ENCODE results near the gene TFB1M.
"Not testable (repeated sequence)": the region's sequence is repeated elsewhere in the genome, so short reads cannot be mapped to it uniquely, and the experiment has no call there.

Gene TFB1M

DNA sequence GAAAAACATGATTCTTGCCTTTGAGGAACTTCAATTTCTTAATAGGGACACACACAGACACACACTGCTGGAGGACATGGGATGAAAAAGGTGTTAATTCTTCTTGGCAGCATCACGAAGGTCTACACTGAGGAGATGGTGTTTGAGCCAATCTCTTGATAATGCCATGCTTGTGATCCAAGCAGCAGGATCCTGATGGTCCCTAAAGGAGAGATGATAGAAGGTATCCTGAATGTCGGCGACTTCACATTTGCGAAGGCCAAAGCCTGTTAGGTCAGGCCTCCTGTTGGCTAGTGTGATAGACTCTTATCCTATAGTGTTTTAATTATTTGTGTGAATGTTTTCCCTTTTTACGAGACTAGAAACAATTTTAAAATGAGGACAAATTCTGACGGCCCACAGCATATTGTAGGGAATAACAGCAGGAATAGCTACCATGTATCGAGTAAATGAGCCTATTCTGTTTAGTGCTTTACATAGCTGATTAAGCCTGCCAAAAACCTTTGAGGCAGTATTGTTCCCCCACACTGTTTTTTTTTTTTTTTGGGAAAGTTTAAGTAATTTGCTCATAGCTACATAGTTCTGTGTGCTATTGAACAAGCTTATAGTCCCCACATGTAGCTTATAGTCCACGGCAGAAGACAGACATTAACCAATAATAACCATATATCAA, 15.3 kb upstream of the TFB1M start:
- DNase-seq = no peak

DNA sequence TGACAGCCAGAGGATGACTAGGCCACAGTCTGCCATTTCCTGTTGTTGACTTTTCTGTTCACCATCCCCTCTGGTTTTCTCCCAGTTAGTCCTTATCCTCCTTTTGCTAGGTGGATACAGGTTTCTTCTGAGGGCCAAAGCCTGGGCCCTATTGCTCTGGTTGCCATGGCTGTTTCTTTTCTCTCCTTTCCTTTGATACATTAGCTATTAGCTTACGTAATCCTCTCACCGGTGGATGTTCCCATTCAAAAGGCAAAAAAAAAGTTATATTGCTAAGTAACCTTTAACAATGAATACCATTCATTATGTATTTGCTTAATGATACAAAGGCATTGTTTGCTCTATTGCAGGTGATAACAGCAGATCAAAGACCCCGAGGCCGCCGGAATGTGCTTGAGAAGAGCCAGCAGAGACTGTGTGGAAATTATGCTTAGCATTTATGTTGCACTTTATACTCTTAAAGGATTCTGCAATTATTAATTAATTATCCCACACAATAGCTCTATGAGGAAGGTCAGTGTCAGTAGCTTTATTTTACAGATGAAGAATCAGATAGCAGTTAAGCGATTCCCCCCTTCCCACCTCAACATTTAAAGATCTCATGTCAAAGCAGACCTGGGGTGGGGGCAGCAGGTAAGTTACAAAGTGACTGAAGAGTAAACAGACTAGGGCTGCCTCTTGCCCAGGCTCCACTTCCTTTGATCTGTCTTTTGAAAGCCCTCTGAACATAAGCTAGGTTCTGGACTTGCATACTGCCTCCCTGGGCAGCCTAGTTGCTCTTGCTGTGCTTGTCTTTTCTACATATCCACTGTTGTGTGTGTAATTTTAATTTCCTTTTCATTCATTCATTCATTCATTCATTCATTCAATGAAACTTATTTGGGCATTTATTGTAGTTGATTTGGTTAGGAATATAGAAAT, 14.5 kb upstream of the TFB1M start:
- DNase-seq = no peak

DNA sequence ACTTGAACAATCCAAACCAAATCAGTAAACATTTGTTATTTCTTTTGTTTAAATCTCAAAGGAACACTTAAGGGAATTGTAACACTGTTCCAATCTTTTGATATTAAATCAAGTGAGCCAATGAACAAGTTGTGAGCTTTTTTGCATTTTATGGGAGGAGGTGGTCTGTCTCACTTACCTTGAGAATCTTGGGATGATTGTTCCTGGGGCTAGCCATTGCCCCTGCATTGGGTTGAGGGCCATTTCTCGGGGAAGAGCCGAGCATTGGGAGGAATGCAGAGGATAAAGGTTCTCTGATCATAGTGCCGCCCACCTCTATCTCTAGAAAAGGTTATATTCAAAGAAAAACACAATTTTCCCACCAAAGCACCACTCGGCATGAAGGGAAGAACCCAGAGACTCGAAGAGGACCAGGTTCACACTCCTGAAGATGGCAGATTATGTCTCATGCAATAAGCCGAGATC, 13.8 kb upstream of the TFB1M start:
- no peak for DNase-seq

DNA sequence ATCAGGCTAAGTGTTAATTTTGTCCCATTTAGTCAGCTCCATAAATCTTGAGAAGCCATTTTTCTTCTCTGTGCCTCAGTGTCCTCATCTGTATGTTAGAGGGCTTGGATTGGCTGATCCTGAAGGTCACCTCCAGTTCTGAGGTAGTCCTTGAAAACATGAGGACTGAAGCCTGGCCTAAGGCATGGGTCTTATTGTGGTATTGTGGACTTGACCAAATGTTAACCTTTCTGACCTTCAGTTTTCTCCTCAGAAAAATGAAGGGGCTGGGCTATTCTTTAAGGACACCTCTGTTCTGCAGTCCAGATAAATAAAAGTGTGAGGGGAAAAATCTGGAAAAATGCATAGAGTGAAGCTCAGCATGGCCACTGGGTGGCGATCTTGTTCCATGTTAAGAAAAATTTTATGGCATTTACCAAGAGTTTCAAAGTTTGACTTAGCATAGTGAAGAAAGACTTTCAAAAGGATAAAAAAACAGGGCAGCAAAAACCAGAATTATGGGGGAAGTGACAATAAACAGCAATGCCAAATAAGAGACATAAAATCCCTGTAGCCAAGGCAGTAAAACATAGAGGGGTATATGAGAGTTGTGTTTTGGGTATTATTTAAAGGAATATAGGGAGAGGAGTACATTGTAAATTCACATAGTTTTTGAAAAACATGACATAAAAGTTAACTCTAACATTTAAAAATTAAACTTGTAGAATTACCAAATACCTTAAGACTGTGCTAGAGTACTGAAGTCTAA, 13.2 kb upstream of the TFB1M start:
- DNase-seq = peak; percentile 68 to 69

DNA sequence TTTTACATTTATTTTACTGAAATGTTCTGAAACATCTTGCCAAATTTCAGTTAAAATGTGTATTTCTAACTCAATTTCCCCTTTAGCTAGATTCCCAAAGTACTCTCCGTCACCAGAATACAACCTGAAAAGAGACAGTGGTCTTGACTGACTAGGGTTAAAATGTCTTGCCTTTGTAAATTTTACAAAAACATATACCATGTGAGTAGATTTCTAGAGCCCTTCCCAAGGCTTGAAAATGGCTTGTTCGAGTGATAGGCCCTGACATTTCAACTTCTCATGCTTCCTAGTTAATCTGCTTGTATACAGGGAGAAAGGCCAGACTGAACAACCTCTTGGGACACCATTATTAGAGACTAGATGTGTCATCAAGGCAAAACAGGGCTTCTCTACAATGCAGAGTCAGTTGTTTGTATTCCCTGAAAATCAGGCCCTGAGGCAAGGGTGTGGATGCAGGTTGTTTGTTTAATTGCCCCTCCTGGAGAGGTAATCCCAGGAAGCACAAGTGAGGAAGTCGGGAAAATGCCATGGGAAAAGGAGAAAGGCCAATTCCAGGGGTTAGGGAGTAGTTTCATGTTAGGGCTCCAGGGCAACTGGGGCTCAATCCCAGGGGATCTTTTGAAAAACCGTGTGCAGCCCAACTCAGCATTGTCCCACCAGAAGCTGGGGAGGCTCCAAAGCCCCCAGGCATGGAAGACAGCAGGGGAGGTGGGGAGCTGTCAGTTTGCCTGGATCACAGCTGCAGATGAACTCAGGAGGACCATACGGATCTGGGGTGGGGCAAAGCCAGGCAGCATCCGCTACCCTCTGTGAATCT, 11.6 kb upstream of the TFB1M start:
- DNase-seq = no peak

DNA sequence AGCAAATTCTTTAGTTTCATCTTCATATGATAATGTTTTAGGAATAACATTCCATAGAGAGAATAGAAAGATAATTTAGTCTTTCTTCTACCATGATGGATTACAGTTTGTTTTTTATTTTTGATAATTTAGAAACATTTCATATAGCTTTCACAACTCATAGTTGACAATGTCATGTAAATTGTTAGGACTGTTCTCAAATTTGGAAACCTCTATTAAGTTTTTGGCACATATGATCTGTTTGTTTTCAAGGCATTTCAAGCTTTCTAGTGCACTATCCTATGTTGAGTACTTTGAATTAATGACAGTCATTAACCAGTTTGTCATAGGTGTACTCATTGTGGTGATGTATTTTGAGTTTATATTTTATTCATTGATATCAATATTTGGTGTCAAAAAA, 10.7 kb upstream of the TFB1M start:
- DNase-seq = no peak

DNA sequence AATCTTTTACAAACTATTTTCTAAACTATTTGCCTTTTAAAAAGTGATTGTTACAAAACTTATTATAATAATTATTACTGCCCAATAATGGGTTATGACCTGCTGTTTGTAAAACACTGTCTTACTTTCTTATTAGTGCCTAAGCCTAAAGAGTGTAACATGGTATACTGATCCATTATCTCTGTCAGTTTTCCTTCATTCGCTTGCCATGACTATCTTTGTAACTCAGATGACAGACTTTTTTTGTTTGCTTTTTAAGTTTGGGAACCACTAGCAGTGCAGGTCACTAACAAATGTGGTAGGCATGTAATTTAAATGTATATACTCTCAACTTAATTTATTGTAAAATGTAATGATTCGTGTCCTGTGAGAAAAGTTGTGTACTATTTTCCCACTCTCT, 9.9 kb upstream of the TFB1M start:
- DNase-seq = no peak

DNA sequence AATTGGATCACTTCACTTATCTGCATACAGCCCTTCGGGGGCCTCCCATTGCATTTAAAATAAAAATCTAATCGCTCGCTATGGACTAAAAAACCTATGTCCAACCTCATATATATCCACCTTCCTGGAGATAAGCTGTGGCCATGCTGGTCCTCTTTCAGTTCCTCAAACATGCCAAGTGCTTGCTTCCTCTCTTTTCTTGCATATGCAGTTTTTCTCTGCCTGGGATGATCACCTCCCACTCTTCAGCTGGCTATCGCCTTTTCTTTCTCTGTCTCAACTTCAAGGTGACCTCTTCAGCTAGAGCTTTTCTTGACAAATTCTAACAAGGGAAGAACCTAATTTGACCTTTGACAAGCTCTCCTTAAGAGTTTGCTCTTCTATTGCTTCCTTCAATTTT, 5.6 kb upstream of the TFB1M start:
- no peak for DNase-seq

DNA sequence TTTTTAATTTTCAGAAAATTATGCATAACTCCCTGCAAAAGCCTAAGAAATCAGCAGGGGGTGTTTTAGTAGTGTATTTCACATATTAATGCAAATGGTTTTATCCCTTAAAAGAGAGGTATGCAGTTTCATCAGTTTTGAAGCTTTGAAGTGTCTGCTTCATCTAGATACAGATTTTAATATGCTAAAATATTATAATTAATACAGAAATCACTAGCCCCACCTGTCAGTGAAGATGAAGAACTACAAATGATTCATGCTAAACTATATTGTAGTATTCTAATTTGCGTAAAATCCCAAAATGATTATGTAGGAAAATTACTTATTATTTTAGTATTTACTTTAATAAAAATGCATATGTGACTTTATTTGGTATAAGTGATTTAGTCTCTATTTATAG, 2.9 kb upstream of the TFB1M start:
- DNase-seq = no peak

DNA sequence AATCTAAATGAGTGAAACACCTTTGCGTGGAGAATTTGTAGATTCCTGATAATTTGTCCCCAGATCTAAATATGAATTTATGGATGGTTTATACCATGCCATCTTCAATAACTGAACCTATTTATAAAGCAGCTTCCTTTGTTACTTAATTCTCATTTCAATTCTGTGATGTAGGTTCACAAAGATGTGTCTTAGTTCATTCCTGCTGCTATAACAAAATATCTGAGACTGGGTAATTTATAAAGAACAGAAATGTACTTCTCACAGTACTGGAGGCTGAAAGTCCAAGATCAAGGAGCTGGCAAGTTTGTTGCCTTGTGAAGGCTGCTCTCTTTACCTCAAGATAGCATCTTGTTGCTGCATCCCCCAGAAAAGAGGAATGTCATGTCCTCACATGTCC, 2.1 kb upstream of the TFB1M start:
- DNase-seq = no peak

DNA sequence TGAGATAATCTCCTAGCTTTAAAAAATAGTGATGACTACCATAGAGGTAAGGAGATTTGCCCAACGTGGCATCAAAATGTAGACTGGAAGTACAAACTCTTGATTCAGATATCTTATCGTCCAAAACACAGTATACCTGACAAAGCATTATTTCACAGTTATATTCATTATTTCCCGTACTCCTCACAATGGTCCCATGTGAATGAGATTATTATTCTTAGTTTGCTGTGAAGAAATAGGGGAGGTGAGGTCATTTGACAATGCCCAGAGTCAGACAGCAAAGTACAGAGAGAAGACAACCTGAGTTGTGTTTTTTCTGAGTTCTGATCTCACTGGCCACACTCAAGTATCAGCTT, 1.2 kb upstream of the TFB1M start:
- no peak for DNase-seq

DNA sequence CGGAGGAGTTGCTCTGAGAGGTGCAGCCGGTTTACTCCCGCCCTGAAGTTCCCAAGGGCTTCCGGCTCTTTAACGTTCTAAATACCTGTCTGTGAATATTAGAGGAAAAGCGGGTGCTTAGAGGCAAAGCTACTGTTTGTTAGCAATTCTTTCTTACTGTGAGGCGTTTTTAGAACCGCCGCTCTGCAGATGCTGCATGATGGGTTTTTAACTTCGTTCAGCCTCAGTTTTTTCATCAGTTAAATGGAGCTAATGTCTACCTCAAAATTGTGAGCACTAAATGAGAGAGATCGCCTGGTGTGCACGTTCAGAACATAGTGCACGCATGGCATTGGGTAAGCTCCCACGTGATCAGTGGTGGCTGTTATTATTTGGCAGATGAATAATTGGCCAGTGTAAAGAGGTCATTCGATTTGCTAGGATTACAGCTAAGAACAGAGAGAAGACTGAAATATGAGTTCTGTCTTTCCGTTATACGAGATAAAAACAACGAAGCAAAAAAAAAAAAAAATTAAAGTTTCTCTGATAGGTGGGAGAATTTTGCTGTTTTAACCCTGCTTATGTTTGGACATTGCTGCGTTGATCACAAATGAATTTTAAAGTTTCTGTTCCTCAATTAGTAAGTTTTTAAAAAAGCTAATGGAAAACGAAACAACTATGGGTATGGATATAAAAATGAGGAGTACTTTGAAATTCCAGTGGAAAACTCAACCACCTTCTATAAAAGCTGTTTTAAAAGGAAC, 660 bp upstream of the TFB1M start:
- DNase-seq = peak; percentile 45 to 50

DNA sequence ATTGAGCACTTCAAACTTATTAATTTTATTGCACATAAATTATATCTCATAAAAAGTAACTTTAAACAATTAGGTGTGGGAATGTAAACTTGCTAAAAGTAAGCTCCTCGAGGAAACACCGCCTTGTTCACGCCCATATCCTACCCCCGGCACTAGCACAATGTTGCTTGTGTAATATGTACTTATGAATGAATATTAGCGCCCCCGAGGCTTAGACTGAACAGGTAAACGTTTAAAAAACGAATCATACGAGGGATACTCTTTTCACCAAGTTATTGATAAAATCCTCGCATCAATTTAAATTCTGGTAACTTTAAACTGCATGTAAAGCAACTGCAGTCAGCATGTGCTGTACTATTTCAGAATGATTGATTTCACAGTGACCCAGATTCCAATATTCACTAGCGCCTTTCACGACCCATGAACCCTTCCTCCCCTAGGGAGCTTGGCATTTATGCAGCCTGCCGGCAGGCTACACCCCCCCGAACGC, 637 bp downstream of the TFB1M start:
- no peak for DNase-seq

DNA sequence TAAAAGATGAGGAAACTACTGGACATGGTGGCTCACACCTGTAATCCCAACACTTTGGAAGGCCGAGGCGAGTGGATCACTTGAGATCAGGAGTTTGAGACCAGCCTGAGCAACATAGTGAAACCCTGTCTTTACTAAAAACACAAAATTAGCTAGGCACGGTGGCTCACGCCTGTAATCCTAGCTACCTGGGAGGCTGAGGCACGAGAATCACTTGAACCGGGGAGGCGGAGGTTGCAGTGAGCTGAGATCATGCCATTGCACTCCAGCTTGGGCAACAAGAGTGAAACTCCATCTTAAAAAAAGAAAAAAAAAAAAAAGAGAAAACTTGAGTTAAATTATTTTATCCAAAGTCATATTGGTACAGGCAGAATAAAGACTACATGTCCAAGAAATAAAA, 1.3 kb downstream of the TFB1M start:
- DNase-seq = not testable (repeated sequence)

DNA sequence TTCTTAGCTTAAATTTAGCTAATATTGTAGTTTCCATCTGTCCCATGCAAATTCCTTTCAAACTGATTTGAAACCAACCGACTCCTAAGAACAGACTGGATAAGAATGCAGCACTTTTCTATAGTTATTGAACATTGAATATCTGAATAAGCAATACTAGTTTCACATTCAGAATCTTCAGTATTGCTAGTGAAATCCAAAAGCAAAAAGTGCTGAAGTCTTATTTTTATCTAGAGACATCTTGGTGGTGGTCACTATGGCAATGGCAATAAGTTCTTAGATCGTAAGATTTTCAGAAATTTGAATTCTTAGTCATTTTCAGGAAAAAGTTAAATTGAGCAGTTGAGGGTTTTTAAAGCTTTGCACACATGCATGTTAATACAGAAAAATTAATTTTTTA, 2.7 kb downstream of the TFB1M start:
- no peak for DNase-seq

DNA sequence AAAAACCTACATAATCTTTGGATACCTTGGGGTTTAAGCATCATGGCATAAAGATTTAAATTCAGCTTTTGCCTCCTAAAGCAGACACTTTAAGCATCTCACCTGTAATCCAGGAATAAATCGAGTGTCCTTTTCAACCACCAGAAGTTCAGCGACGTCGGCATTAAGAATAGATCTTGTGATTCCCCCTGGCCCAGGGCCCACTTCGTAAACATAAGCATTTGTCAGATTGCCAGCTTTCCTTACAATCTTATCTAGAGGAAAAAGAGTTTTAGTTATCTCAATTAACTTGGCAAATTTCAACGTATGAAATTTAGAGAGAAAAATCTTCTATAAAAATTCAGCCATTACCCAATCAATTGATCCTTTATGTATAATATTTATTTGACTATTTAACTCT, 3.2 kb downstream of the TFB1M start:
- DNase-seq = no peak

DNA sequence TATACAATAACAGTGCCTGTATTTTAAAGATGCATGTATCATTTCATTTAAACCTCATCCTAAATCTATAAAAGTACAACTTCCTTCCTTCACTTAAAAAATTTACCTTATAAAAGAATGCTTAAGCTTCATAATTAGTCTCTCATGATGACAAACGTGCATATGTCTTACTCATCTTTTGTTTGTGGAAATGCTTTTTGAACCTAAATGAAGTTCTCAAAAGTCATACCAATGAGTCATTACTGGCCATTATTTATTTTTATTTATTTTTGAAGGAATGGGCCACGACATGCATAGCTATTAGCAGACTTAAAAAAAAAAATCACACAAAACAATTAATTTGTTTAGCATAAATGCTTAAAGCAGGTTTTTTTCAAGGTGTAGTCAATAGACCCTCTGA, 3.7 kb downstream of the TFB1M start:
- no peak for DNase-seq

DNA sequence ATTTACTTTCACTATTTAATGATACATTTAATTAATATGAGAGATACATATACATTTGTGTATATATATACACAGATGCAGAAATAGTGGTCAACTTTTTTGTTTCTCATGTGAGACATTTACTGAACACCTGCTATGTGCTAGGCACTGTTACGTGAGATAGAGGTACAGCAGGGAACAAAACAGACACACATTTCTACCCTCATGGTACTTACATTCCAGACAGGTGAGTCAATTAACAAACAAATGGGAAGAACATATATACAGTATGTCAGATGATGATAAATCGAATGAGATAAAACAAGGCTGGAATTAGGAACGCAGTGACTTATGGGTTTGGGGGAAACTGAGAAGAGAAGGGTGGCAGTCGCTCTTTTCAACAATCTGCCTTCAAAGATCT, 5.1 kb downstream of the TFB1M start:
- no peak for DNase-seq

DNA sequence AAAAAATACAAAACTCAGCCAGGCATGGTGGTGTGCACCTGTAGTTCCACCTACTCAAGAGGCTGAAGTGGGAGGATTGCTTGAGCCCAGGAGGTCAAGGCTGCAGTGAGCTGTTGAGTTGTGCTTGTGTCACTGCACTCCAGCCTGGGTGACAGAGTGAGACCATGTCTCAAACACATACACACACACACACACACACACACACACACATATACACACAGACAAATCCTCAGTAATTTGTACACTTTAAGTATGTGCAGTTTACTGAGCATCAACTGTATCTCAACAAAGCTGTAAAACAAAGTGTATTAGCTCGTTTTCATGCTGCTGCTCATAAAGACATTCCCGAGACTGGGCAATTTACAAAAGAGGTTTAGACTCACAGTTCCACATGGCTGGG, 7.3 kb downstream of the TFB1M start:
- DNase-seq = no peak

DNA sequence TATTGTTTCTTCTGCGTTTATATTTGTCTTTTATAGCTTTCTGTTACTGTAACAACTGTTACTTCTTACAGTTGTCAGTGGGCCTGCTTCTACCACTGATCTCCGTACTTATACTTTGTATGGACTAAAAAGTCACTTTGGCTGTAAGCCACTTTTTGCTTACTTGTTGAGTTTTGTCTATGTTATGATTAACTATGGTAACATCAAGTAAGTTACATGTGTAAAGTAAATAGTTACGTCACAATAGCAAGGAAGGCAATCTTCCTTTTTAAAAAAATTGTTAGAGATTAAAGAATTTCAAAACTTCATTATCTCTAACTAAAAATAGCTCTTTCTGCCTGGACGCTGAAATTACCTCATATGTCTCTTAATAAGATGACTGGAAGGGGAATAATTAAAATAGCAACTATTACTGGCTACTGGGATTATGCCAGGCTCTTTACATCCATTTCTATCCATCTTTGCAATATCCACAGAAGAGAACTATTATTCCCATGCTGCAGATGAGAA, 10.9 kb downstream of the TFB1M start:
- no peak for DNase-seq

DNA sequence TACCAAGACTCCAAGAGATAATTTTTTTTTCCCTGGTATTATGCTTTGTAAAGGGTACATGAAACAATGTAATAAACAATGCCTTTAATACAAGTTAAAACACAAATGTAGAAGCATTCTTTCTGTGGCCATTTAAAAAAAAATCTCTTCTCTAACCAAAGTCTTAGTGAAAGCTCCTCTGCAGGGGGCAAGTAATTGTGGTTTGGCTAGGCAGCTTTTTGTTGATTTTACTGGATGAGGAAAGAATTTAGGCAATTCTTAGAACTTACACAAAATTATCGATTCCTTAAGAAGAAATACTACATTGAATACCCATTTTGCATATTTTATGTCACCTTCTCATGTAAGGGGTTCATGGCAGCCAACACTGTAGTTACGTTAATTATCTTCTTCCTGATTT, 12.4 kb downstream of the TFB1M start:
- no peak for DNase-seq

DNA sequence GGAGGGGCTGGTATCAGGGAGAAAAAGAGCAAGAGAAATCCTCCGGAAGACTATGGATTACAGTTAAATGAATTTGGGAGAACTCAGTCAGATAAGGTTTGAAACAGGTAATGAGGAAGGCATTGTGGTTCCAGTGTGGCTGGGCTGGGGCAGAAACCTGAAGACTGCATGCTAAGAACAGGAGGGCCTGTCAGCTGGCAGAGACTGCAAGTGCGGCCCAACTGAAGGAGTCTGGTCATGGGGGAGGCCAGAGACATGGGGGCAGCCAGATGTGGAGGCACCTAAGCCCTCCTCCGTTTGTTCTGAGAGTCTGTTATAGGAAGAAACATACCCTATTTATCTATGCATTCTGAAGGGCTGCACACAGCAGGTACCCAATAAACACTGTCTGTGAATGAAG, 16.6 kb downstream of the TFB1M start:
- no peak for DNase-seq

Data from stimulated activated CD4-positive, alpha-beta T cell treated with anti-CD3 and anti-CD28 coated beads, Interleukin-2, amount 100 ng/mL, for 48 hours (primary cell).